Epithelial cell of prostate (primary cell): ENCODE data around the gene ARID2.

Experiments
- DNase-seq: peaks from one replicate; pipeline ENCODE4 v3.0.0-alpha.2; 2011; ENCODE audit warnings: low read depth, low spot score
- H3K27ac ChIP-seq: fragments of 450-650 bp; 2 replicates; pipeline ENCODE4 v1.5.1; 2017; ENCODE audit warnings: mild to moderate bottlenecking

The ARID2 gene

GRCh38 chr12:45721369-45721768 lies 8.1 kb upstream of the ARID2 start:
- no peak overlapping the region for H3K27ac ChIP-seq
- no peak for DNase-seq

- no peak for DNase-seq
- no peak overlapping the region for H3K27ac ChIP-seq
These were observed 7.6 kb upstream of the ARID2 start for GRCh38 chr12:45721954-45722353.

GRCh38 chr12:45725631-45726602 lies 3.6 kb upstream of the ARID2 start:
- no peak for DNase-seq
- H3K27ac ChIP-seq: peak overlapping the region; percentile 97

GRCh38 chr12:45726603-45727300 lies 2.8 kb upstream of the ARID2 start:
- DNase-seq: no peak
- peak overlapping the region; percentile 97 for H3K27ac ChIP-seq

- peak overlapping the region; percentile 97 for H3K27ac ChIP-seq
- peak; percentile 89 for DNase-seq
These were observed 2.1 kb upstream of the ARID2 start for GRCh38 chr12:45727301-45727979.

GRCh38 chr12:45727980-45728629 lies 1.4 kb upstream of the ARID2 start:
- peak overlapping the region; percentile 97 for H3K27ac ChIP-seq
- DNase-seq: no peak

- peak; percentile 87 for DNase-seq
- H3K27ac ChIP-seq: peak overlapping the region; percentile 97
These were observed 775 bp upstream of the ARID2 start for GRCh38 chr12:45728630-45729232.

- H3K27ac ChIP-seq: peak overlapping the region; percentile 97
- DNase-seq: no peak
These were observed 510 bp downstream of the ARID2 start for GRCh38 chr12:45730084-45730347.

- DNase-seq: no peak
- peak overlapping the region; percentile 97 for H3K27ac ChIP-seq
These were observed 1.1 kb downstream of the ARID2 start for GRCh38 chr12:45730348-45731189.

GRCh38 chr12:45731190-45731775 lies 1.8 kb downstream of the ARID2 start:
- DNase-seq: no peak

GRCh38 chr12:45732250-45732649 lies 2.7 kb downstream of the ARID2 start:
- no peak for DNase-seq
- H3K27ac ChIP-seq: peak overlapping the region; percentile 97

More at GRCh38 chr12:45731190-45731775, 1.8 kb downstream of the ARID2 start:
- peak overlapping the region; percentile 97 for H3K27ac ChIP-seq

- peak overlapping the region; percentile 97 for H3K27ac ChIP-seq
- no peak for DNase-seq
These were observed 3.4 kb downstream of the ARID2 start for GRCh38 chr12:45732936-45733335.

- no peak overlapping the region for H3K27ac ChIP-seq
- no peak for DNase-seq
These were observed 8.1 kb downstream of the ARID2 start for GRCh38 chr12:45737638-45738037.

- no peak for DNase-seq
- H3K27ac ChIP-seq: no peak overlapping the region
These were observed 13.1 kb downstream of the ARID2 start for GRCh38 chr12:45742590-45742989.

- DNase-seq: no peak
- no peak overlapping the region for H3K27ac ChIP-seq
These were observed 13.7 kb downstream of the ARID2 start for GRCh38 chr12:45743247-45743646.

- DNase-seq: no peak
- no peak overlapping the region for H3K27ac ChIP-seq
These were observed 16.4 kb downstream of the ARID2 start for GRCh38 chr12:45745861-45746277.

- DNase-seq: no peak
- H3K27ac ChIP-seq: no peak overlapping the region
These were observed 27.2 kb downstream of the ARID2 start for GRCh38 chr12:45756666-45757065.

GRCh38 chr12:45757172-45757571 lies 27.7 kb downstream of the ARID2 start:
- no peak overlapping the region for H3K27ac ChIP-seq
- no peak for DNase-seq

- no peak overlapping the region for H3K27ac ChIP-seq
- DNase-seq: no peak
These were observed 30.8 kb downstream of the ARID2 start for GRCh38 chr12:45760333-45760732.
